GM21619 (cell line): ENCODE results near the gene ANTXR1.

ENCODE experiments used
- ATAC-seq: cut with Tn5 transposase; IDR thresholded peaks from one replicate; pipeline ENCODE4 v1.9.1; 2021; ENCODE audit not compliant: unreplicated experiment

Gene ANTXR1

DNA sequence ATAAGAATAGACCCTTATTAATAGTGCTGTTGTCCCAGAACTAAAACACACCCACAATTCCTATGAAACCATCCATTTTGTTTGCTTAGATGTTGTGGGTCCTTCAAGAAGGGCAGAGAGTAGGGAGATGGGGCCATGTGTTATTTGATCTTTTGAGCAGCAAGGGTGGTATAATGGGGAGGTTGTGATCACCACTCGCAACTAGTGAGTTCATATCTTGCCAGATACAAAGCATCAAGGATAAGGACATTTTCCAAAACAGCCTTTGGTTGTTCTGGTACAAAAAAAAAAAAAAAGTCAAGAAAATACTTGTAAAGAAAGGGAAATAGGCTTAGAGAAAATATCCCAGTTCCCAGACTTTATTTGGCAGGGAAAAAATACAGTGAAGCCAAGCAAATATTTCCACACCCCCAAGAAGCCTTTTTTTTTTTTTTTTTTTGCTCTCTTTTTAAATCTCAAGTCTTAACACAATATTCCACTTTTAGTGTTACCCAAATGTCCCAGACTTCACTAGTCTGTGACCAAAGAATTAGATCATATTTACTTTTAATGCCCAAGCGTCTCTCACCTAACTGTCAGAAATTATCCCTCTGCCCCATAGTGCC lies 54.1 kb downstream of the ANTXR1 start:
- no peak for ATAC-seq

DNA sequence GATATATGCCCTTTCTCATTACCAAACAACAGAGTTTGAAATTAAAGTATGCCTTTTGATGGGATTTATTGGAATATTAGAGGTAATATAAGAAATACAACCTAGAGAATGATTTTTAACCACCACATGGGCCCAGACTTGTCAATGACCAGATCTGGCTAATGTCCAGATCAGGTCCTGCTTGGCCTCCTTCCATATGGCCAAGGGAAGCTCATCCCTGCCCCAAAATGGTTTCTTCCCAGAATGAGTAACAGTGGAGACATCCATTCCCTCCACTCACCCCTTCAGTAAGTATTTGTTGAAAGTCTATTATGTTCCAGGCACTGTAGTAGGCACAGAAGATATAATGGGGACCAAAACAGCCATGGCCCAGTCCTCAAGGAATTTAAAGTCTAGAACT lies 54.9 kb downstream of the ANTXR1 start:
- no peak for ATAC-seq

DNA sequence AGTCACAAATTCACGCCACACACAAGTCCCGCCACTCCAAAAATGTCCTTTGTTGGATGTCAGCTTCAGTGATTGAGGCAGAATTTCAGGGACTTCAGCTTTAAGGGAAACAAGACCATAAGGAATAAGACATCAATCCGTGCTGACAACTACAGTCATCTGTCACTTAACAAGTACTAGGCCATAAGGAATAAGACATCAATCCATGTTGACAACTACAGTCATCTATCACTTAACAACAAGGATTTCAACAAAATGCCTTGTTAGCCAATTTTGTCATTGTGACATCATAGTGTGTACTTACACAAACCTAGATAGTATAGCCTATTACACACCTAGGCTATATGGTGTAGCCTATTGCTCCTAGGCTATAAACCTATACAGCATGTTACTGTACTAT lies 58.0 kb downstream of the ANTXR1 start:
- no peak for ATAC-seq

DNA sequence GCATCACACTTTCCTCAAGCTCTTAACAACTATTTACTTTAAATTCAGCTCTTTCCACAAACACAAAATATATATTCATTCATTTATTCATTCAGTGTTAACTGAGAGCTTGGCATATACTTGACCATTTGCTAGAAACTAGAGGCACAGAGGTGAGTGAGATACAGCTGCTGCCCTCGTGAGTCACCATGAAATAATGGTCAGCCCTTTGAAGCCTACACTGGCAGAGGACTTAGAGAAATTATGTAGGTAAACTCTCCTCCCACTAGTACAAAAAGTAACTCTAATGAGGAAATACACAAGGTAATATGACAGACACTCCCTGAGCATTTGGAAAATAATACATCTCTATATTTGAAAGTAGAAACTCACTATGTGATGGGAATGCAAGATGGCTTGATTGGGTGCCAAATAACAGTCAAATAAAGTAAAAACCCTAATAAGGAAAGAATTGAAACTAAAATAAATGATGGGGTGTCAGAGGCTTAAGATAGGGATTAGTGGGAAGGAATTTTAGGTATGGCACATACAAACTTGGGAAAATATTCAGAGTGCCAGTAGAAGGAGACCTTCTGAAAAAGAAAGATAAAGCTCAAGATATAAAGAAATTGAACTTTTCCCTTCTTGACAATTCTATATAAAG lies 61.1 kb downstream of the ANTXR1 start:
- ATAC-seq, result no peak

DNA sequence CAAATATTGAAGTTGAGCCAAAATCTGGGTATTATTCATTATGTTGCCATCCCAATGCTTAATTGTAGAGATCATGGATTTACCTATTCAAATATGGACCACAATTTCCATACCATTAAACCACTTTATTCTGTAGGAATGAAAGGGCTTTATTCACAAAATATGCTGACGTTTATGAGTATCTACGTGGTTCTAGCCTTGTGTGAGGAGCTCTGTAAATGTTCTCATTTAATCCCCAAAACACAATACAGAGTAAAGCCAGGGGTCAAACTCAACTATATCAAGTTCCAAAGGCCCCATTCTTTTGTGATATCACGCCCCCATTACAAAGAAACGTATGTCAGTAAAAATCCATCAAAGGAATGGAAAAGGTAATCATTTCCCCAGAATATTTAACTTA lies 61.9 kb downstream of the ANTXR1 start:
- ATAC-seq, result no peak

DNA sequence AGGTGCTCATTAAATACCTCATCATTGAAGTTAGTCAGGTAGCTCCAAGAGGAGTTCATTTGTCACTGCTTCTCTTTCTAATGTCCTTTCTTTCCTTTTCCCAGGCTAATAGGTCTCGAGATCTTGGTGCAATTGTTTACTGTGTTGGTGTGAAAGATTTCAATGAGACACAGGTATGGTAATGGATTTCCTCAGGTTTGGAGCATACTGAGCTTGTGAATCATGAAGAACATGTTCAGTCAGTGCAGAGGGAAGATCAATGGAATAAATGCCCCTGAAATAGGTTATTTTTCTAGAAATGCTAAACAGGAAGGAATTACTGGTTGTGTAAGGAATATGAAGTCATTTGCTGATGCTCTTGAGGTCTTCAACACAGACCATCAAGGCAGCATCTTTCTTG lies 62.5 kb downstream of the ANTXR1 start:
- no peak for ATAC-seq

DNA sequence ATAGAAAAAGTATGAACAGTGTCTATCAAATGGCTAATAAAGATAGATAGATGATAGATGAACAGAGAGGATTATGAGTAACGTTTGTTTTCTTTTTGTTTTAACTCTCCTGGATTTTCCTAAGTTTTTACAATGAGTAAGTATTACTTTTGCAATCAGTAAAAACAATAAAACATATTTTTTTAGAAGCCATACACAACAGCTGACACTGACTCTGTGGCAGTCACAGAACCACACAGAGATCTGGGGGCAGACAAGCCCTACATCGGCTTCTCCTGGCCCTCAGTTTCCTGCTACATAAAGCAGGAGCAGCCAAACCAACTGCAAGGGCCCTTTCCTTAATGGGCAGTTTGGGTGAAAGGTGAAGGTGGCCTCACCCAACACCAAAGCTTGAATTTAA lies 63.6 kb downstream of the ANTXR1 start:
- no peak for ATAC-seq

DNA sequence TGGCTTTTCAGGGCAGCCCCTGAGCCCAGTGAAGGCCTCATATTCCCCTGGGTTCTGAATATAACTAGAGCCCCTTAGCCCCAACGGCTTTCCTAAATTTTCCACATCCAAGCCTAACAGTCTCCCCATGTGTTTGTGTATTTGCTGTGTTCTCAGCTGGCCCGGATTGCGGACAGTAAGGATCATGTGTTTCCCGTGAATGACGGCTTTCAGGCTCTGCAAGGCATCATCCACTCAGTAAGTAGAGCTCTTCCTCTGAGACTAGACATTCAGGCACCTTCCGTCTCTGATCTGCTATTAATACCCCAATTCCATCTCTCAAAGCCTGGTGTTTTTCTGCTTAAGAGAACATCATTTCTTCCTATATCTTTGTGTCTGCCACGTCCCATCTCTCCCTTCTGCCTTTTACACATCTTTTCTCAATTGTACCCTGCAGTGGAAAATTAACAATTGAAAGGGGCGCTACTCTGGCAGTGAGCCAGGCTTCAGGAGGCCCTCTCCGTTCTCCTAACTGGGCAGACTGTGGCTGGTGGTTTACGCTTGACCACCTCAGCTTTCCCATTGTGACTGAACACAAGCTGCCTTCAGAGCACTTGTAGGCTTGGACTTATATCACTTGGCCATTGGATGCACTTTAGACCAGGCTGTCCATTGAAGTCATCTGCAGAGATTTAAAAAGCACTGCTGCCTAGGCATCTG lies 64.4 kb downstream of the ANTXR1 start:
- no peak for ATAC-seq

DNA sequence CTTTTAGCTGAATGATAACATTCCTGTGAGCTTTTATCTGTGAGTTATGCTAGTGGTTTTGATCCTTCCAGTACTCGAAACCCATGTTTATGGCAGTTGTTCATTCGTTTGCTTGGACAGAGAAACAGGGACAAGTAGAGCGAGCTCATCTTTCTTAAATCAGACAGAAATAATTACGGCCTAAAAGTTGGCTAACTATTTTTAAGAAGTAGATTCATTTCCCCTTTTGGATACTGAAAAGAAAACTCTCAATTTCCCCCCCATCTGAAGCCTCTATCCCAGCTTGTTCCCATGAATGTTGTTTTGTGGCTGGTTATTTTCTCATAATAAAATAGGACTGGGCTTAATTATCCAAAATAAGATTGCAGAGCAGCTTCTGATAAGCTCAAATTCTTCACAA lies 67.1 kb downstream of the ANTXR1 start:
- no peak for ATAC-seq

DNA sequence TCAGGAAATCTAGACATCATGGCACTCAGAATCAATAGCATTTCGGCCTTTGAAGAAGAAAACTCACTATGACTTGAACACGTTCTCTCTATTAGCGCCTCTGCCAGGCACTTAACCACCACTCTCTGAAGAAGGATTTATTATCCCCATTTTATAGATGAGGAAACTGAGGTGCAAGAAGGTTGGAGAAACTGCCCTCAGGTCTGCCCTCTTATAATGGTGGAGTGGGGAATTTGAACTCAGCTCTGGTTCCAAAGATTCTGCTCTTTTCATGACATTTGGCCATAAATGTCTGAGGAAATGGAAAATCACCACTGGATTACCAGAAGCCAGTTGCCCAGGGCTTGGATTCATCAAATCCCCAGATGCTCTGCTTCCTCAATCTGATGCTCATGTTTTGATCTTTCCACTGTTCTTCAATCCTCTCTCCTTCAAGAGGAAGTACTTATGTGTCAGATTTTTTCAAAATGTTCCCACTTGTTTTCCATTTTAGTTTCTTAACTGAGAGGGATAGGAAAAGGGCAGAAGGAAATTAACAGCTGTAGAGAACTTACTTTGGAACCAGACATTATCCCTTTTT lies 68.1 kb downstream of the ANTXR1 start:
- ATAC-seq, result no peak

DNA sequence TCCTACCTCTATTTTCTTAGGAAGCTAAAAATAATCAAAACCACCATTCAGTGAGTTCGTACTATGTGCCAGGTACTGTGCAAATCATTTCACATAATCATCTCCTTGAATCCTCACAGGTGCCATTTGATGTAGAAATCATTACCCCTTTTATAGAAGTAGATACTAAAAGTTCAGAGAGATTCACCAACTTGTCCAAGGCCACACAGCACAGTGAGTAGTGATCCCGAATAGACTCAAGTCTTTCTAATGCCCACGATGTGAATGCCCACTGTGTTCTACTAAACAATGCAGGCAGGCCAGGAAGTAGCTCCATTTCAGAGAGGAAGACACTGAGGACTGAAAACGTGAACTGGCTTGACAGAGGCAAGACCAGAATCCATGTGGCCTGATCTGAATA lies 68.8 kb downstream of the ANTXR1 start:
- ATAC-seq, result no peak

DNA sequence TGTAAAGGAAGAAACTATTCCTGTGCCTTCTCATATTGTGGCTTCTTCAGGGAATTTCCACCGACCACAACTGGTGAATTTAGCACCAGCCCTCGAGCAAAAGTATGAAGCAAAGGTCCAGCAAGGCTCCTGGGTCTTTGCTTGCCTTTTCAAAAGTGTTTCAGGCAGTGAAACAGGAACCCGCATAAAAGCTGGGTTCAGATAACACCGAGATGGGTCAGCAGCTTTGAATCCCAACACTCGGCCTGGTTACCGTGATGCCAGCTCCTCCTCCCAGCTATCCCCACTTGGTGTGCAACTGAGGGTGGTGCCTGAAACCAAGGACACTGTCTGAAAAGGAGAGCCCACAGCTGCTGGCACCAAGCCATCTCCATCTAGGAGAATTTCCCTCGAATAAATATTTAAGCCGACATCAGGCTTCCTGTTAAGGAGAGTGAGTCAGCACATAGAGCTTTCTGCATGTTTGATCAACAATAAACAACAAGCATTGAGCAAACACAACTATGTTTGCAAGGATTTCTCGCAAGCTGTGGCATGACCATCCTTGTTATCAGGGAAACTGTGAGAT lies 69.5 kb downstream of the ANTXR1 start:
- ATAC-seq, result no peak

DNA sequence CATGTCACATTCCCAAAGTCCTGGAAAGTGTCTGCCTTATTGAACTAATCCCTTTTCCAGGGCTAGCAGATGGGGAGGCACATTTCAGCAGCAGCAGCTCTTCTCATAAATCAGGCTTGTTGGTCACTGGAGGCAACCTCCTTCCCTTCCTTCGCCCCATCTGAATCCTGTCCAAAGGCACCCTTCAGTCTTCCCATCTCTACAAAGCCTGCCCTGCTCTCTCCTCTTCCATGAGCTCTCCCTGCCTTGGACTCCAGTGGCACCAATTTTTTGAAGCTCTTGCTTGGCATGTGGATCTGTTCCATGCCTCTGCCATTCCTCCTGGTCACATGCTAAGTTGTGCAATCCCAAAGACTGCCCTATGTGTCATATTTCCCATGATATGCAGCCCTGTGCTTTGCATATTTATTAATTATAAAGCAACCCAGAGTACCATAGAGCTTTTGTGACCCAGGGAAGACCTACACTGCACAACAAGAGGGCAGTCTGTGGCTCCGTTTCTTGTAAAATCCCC lies 70.3 kb downstream of the ANTXR1 start:
- no peak for ATAC-seq

DNA sequence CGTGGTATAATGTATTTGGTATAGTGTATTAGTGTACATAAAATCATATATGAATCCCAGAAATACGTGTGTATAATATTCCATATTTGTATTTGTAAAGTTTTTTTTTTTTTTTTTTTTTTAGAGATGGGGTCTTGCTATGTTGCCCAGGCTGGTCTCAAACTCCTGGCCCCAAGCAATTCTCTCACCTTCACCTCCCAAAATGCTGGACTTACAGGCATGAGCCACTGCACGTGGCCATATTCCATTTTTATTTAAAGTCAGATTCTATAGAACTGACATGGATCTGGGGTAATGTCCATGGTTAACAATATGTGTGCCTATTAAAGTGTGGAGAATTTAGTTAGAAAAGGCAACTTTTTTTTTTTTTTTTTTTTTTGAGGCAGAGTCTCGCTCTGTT lies 71.5 kb downstream of the ANTXR1 start:
- ATAC-seq, result no peak

DNA sequence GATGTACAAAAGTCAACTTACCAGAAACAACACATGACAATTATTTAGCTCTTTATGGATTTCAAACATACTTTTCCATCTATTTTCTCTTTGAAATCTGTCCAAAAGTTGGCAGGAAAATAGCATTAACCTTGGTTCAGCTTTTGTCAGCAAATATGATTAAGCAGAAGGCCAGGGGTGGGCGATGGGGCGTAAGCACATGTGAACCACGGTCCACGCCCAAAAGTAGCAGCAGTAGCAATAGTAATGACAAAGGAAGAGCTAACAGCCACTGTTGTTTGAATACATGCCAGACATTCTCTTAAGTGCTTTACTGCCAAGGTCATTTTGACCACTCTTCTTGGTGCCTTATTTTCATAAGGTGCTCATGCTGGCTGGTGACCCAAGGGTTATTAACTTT lies 73.5 kb downstream of the ANTXR1 start:
- no peak for ATAC-seq

DNA sequence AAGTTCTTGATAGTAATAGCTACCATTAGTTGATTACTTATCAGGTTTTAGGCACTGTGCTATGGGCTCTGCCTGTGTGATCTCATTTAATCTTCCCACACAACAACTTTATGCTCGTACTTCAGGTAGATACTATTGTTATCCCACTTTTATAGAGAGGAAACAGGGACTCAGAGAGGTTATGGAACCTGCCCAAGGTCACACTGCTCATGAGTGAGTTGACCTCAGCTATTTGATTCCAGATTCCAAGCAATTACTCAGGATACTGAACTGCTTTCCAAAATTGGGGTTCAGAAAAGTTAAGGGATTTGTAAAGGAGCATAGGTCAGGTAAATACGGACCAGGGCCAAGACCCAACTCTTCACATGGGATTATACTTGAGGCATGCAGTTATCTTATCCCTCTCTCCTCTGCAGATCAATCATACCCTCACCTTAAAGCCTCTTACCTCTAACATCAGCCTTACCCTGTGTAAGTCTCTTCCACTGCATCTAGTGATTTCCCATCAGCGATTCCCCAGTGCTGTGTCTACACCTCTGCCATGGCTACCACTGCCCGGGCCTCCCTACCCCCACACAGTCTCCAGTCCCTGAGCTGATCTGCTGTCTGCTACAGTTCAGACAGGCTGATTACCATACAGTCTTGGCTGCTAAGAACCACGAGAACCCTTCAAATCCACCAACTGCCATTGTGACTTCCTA lies 74.4 kb downstream of the ANTXR1 start:
- ATAC-seq, result no peak

DNA sequence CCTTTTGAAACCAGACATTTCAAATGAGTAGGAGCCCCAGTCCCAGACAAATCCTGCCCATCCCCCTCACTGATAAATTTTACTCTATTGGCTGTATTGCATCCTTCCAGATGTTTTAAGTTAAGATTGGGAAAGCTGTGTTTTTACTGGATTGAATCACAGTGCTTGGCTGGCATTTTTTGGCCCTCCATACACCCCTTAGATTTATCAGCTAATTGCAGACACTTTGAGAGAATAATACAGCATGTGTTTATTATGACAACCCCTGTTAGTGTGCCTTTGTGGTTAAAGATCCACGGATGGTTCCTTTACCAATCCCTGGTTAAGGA lies 74.9 kb downstream of the ANTXR1 start:
- no peak for ATAC-seq

DNA sequence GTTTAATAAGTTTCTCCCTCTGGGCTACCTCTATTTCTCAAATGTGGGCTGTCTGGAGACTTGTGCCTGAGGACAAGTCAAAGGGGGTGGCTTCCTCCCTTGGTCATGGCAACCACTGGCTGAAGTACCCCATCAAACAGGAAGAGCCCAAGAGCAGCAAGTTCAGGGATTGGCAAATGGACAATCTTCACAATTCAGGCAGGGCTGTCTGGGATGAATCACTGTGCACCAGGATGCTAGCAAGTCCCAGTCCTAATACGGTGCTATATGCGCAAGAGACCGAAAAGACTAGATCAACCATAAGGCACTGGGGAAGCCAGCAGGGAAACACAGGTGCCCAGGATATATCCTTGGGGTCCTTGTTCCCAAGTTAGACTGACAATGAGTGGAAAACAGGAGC lies 75.5 kb downstream of the ANTXR1 start:
- ATAC-seq, result no peak

DNA sequence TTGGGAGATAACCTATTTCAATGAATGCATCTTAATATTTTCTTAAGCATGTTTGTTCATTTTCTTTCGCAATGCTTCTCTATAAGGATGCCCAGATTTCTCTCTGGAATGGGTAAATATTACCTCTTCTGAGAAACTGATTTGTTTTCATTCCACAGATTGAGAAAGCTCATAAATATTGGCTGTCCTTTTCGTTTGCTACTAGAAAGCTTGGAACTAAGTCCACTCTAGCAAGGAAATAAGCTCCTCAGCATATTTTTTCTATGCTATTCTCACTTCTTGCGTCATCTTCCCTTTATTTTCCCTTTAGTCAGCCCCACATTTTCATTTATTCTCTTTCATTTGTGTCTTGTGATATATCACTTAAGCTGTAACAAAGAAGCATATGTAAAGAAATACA lies 76.3 kb downstream of the ANTXR1 start:
- no peak for ATAC-seq

DNA sequence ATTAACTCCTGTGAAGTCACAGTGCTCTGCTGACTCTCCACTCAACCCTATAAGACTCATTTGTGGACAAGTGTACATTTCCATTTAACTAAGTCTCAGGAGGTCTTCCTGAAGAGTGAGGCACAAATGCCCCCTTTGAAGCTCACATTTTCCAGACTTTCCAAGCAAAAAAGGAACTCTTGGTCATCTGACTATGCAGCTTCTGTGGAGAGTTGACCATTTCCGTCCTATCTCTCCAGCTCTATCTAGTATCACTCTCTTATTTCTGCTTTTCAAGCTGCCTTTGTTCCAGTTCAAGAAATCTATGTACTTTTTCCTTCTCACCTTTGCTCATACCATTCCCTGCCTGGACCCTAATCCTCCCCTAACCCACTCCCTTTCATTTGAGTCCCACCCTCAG lies 77.0 kb downstream of the ANTXR1 start:
- no peak for ATAC-seq

DNA sequence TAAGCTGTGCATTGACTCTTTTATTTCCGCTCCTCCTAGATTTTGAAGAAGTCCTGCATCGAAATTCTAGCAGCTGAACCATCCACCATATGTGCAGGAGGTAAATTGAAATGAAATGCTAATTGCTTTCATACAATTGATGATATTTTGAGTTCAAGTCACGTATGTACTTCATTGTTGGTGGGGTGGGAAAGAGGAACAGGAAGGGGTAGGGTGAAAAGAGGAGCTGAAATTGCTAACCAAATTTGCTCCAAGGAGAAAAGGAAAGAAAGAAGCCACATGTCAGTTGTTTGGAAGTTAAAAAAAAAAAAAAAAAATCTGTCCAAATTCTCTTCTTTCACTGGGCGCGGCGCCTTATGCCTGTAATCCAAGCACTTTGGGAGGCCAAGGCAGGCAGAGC lies 77.8 kb downstream of the ANTXR1 start:
- ATAC-seq, result no peak
